Testis (tissue), 3 donors: ENCODE data around the gene CKS1B. TPM values are rescaled to one million over a fixed set of nuclear protein-coding genes. Genes with fewer than 3 reads are reported as not detected.

Experiments used
- DNase-seq: peaks from one replicate; pipeline ENCODE4 v3.0.0-alpha.2; 2019
- H3K27ac ChIP-seq, 2 donors: fragments of 200-600 bp; sonication (generic); one replicate each; pipeline ENCODE4 v1.5.1; 2019
- H3K27me3 ChIP-seq: fragments of 200-600 bp; sonication (generic); one replicate; pipeline ENCODE4 v1.5.1; 2019
- H3K36me3 ChIP-seq: fragments of 200-600 bp; sonication (generic); one replicate; pipeline ENCODE4 v1.5.1; 2017; ENCODE audit warnings: low read depth; ENCODE audit errors: missing control alignments
- H3K4me1 ChIP-seq: fragments of 200-600 bp; sonication (generic); one replicate; pipeline ENCODE4 v1.5.1; 2019
- H3K4me3 ChIP-seq, 2 donors: fragments of 200-600 bp; sonication (generic); one replicate each; pipeline ENCODE4 v1.5.1; 2017 to 2019
- H3K9me3 ChIP-seq: fragments of 200-600 bp; sonication (generic); one replicate; pipeline ENCODE4 v1.5.1; 2017
- CTCF ChIP-seq, 3 experiments: fragments of 450-650 bp in 2 of 3; fragments of 200-600 bp in 1 of 3; sonication (generic) in 1 of 3; IDR thresholded peaks; one replicate each; pipeline ENCODE4 v1.5.1; 2016 to 2019; ENCODE audit warnings: antibody characterized with exemption in 3 of 3, mild to moderate bottlenecking in 2 of 3, moderate library complexity in 1 of 3
- POLR2A ChIP-seq: fragments of 450-650 bp; IDR thresholded peaks from one replicate; pipeline ENCODE4 v1.6.1; 2017; ENCODE audit warnings: antibody characterized with exemption, mild to moderate bottlenecking, moderate library complexity
- WGBS, 2 donors: methylation state at CpG; one replicate each; pipeline ENCODE4 v1.1.5; 2018; 5-methylcytosine and 5-hydroxymethylcytosine counted together
- intact Hi-C: fragments of 100-400 bp; cut with DNase I; formaldehyde crosslinking; loops from one replicate; pipeline ENCODE4 v1.15.1; 2023; ENCODE audit warnings: low total_unique reads
- microRNA-seq, 2 donors: library from miRNA; unstranded; fragments of <30 nt; microRNA quantifications; one replicate each; pipeline ENCODE4, GENCODE V29; 2016; ENCODE audit warnings: borderline number of aligned reads in 2 of 2, borderline replicate concordance in 1 of 2
- polyA plus RNA-seq: library from polyadenylated mRNA; stranded (reverse); fragments of 350-450 nt; fragmentation: Illumina TruSeq; extraction: RNeasy Lipid Tissue Mini Kit (QIAGEN cat#74804); gene quantifications from one replicate; pipeline ENCODE4 v1.2.3, GENCODE V29; 2014; ENCODE audit warnings: low read depth, low replicate concordance; ENCODE audit not compliant: insufficient read depth
- small RNA-seq, 2 donors: library from RNA; depleted of rRNA; stranded (forward); fragments of <200 nt; gene quantifications; one replicate each; pipeline ENCODE3, GENCODE V24; 2016
- total RNA-seq, 2 donors: library from RNA; depleted of rRNA; stranded (reverse); fragments of >200 nt; gene quantifications; one replicate each; pipeline ENCODE4 v1.2.3, GENCODE V29; 2016

CKS1B gene
- total and polyA plus RNA-seq, 3 donors from 2014 or later = 45.5 to 100 (median 84.3) TPM

GRCh38 chr1:155026154-155026553 is 51.7 kb downstream of the CKS1B start:
- H3K27me3 ChIP-seq = no peaks in the 10 kb centered on the region
- H3K4me3 ChIP-seq = no peak overlapping the region
- DNase-seq = no peak
- no peak for TF ChIP-seq POLR2A
- intact Hi-C loops = no loop called here
- WGBS, 2 donors = 75 to 79% methylated on average over 5 to 9 of the region's 9 CpGs
- H3K4me1 ChIP-seq = no peaks in the 10 kb centered on the region
- H3K9me3 ChIP-seq = no peaks in the 10 kb centered on the region
- H3K36me3 ChIP-seq = no peaks in the 10 kb centered on the region
- no peak overlapping the region for H3K27ac ChIP-seq

GRCh38 chr1:155026588-155026987 is 52.1 kb downstream of the CKS1B start:
- WGBS, 2 donors = 94 to 95% methylated on average over 3 to 6 of the region's 6 CpGs
- no peak for TF ChIP-seq POLR2A
- TF ChIP-seq CTCF (IDR thresholded peaks at IDR 0.05) = no peak

More at GRCh38 chr1:155026588-155026987, 52.1 kb downstream of the CKS1B start:
- Histone ChIP-seq H3K4me1 (no peaks in the 10 kb centered on the region), H3K9me3 (no peaks in the 10 kb centered on the region), H3K4me3 (no peak overlapping the region), H3K36me3 (no peaks in the 10 kb centered on the region), H3K27me3 (no peaks in the 10 kb centered on the region), H3K27ac (no peak overlapping the region)
- intact Hi-C loops = no loop called here
- no peak for DNase-seq

Small RNA genes lying within 50 kb of the gene (microRNA-seq; reads per million reads assigned to microRNA genes)
- 0 reads per million in 2 donors for gene MIR4258

Small RNA genes lying within 50 kb of the gene (small RNA-seq; reads per million reads assigned to genes)
- gene MIR4258 (0 reads per million in 2 donors), gene RF00017 (0 reads per million in 2 donors)

Other genes starting within 250 kb of the CKS1B start
- gene KCNN3, start 104.4 kb upstream of the CKS1B start, total RNA-seq = under 1 TPM; 0.24 to 0.56 TPM
- gene KCNN3, start 104.4 kb upstream of the CKS1B start, polyA plus RNA-seq = 0.78 TPM
- 10 to 100 TPM; 21.1 to 27.7 TPM for gene PMVK, start 38.0 kb upstream of the CKS1B start, total RNA-seq
- 44.6 TPM for gene PMVK, start 38.0 kb upstream of the CKS1B start, polyA plus RNA-seq
- 10 to 100 TPM; 84.1 to 87.1 TPM for gene PBXIP1, start 18.6 kb upstream of the CKS1B start, total RNA-seq
- gene PBXIP1, start 18.6 kb upstream of the CKS1B start, polyA plus RNA-seq = 111 TPM
- 10 to 100 TPM; 31.0 to 34.9 TPM for gene PYGO2, start 12.9 kb upstream of the CKS1B start, total RNA-seq
- gene PYGO2, start 12.9 kb upstream of the CKS1B start, polyA plus RNA-seq = 33.2 TPM
- gene SHC1, start 3.9 kb upstream of the CKS1B start, total RNA-seq = 10 to 100 TPM; 47.9 to 59.3 TPM
- 49.0 TPM for gene SHC1, start 3.9 kb upstream of the CKS1B start, polyA plus RNA-seq
- 10 to 100 TPM; 26.5 to 35.0 TPM for gene FLAD1, start 8.7 kb downstream of the CKS1B start, total RNA-seq
- 46.5 TPM for gene FLAD1, start 8.7 kb downstream of the CKS1B start, polyA plus RNA-seq
- 1 to 10 TPM in 1 of 2 donors, not detected in 1; 1.1 TPM for gene LENEP, start 18.9 kb downstream of the CKS1B start, total RNA-seq
- gene LENEP, start 18.9 kb downstream of the CKS1B start, polyA plus RNA-seq = not detected
- gene ZBTB7B, start 28.1 kb downstream of the CKS1B start, total RNA-seq = 10 to 100 TPM; 21.1 to 22.4 TPM
- gene ZBTB7B, start 28.1 kb downstream of the CKS1B start, polyA plus RNA-seq = 18.6 TPM
- 10 to 100 TPM in 1 of 2 donors, 1 to 10 TPM in 1; 9.9 to 14.4 TPM for gene DCST2, start 59.1 kb downstream of the CKS1B start, total RNA-seq
- 20.4 TPM for gene DCST2, start 59.1 kb downstream of the CKS1B start, polyA plus RNA-seq
- 1 to 10 TPM; 4.5 to 9.4 TPM for gene DCST1, start 59.1 kb downstream of the CKS1B start, total RNA-seq
- 15.2 TPM for gene DCST1, start 59.1 kb downstream of the CKS1B start, polyA plus RNA-seq
- 10 to 100 TPM; 30.7 to 34.5 TPM for gene ADAM15, start 76.6 kb downstream of the CKS1B start, total RNA-seq
- 42.6 TPM for gene ADAM15, start 76.6 kb downstream of the CKS1B start, polyA plus RNA-seq
- 1 to 10 TPM; 5.3 to 6.9 TPM for gene EFNA4, start 89.1 kb downstream of the CKS1B start, total RNA-seq
- gene EFNA4, start 89.1 kb downstream of the CKS1B start, polyA plus RNA-seq = 6.0 TPM
- gene EFNA3, start 104.2 kb downstream of the CKS1B start, total RNA-seq = 1 to 10 TPM; 7.5 to 7.7 TPM
- 9.9 TPM for gene EFNA3, start 104.2 kb downstream of the CKS1B start, polyA plus RNA-seq
- gene EFNA1, start 153.2 kb downstream of the CKS1B start, total RNA-seq = 10 to 100 TPM; 13.1 to 14.5 TPM
- 13.0 TPM for gene EFNA1, start 153.2 kb downstream of the CKS1B start, polyA plus RNA-seq
- gene SLC50A1, start 161.2 kb downstream of the CKS1B start, total RNA-seq = 10 to 100 TPM; 25.2 to 30.0 TPM
- gene SLC50A1, start 161.2 kb downstream of the CKS1B start, polyA plus RNA-seq = 33.7 TPM
- 100 to 1,000 TPM in 1 of 2 donors, 10 to 100 TPM in 1; 69.9 to 104 TPM for gene DPM3, start 165.8 kb downstream of the CKS1B start, total RNA-seq
- gene DPM3, start 165.8 kb downstream of the CKS1B start, polyA plus RNA-seq = 77.7 TPM
- gene KRTCAP2, start 198.6 kb downstream of the CKS1B start, total RNA-seq = 100 to 1,000 TPM; 242 to 255 TPM
- 397 TPM for gene KRTCAP2, start 198.6 kb downstream of the CKS1B start, polyA plus RNA-seq
- gene TRIM46, start 199.2 kb downstream of the CKS1B start, total RNA-seq = 1 to 10 TPM; 3.7 to 3.9 TPM
- 4.0 TPM for gene TRIM46, start 199.2 kb downstream of the CKS1B start, polyA plus RNA-seq
- gene THBS3, start 233.2 kb downstream of the CKS1B start, total RNA-seq = 10 to 100 TPM; 37.1 to 68.1 TPM
- 82.9 TPM for gene THBS3, start 233.2 kb downstream of the CKS1B start, polyA plus RNA-seq
- 100 to 1,000 TPM in 1 of 2 donors, 10 to 100 TPM in 1; 77.1 to 118 TPM for gene MTX1, start 234.0 kb downstream of the CKS1B start, total RNA-seq
- gene MTX1, start 234.0 kb downstream of the CKS1B start, polyA plus RNA-seq = 161 TPM